Hepatocyte (in vitro differentiated cells): ENCODE measurements around the gene INPP5D. TPM values are rescaled to one million over a fixed set of nuclear protein-coding genes. Genes with fewer than 3 reads are reported as not detected.
"Not testable (repeated sequence)": the region's sequence is repeated elsewhere in the genome, so short reads cannot be mapped to it uniquely, and the experiment has no call there.

Experiments
- DNase-seq: peaks from one replicate; pipeline ENCODE4 v3.0.0-alpha.2; 2016; ENCODE audit warnings: low spot score
- H2AFZ ChIP-seq: fragments of 200-600 bp; sonication (generic); 2 replicates; pipeline ENCODE4 v1.6.0; 2016; ENCODE audit warnings: antibody characterized with exemption, mild to moderate bottlenecking
- H3K27ac ChIP-seq: fragments of 200-600 bp; sonication (generic); 2 replicates; pipeline ENCODE4 v1.5.1; 2016; ENCODE audit warnings: mild to moderate bottlenecking
- H3K27me3 ChIP-seq: fragments of 200-600 bp; sonication (generic); 2 replicates; pipeline ENCODE4 v1.6.1; 2016
- H3K36me3 ChIP-seq: fragments of 200-600 bp; sonication (generic); replicated peaks from 2 replicates; pipeline ENCODE4 v1.5.1; 2016; ENCODE audit warnings: low read depth; ENCODE audit not compliant: insufficient read depth
- H3K4me1 ChIP-seq: fragments of 200-600 bp; sonication (generic); 2 replicates; pipeline ENCODE4 v1.5.1; 2016; ENCODE audit warnings: mild to moderate bottlenecking, moderate library complexity; ENCODE audit not compliant: insufficient read depth
- H3K4me2 ChIP-seq: fragments of 200-600 bp; sonication (generic); 2 replicates; pipeline ENCODE4 v1.6.0; 2016
- H3K4me3 ChIP-seq: fragments of 200-600 bp; sonication (generic); 2 replicates; pipeline ENCODE4 v1.5.1; 2016; ENCODE audit warnings: mild to moderate bottlenecking
- H3K79me2 ChIP-seq: fragments of 200-600 bp; sonication (generic); 2 replicates; pipeline ENCODE4 v1.6.0; 2017; ENCODE audit warnings: mild to moderate bottlenecking
- H3K9me2 ChIP-seq: fragments of 200-600 bp; sonication (generic); replicated peaks from 2 replicates; pipeline ENCODE4 v1.6.0; 2017; ENCODE audit warnings: mild to moderate bottlenecking; ENCODE audit not compliant: insufficient read depth
- H3K9me3 ChIP-seq: fragments of 200-600 bp; sonication (generic); 2 replicates; pipeline ENCODE4 v1.5.1; 2016; ENCODE audit warnings: low read depth, mild to moderate bottlenecking
- H4K20me1 ChIP-seq: fragments of 200-600 bp; sonication (generic); 2 replicates; pipeline ENCODE4 v1.6.0; 2016; ENCODE audit warnings: mild to moderate bottlenecking; ENCODE audit not compliant: insufficient read depth, poor library complexity, severe bottlenecking
- CTCF ChIP-seq: fragments of 200-600 bp; sonication (generic); IDR thresholded peaks from 2 replicates; pipeline ENCODE4 v1.5.1; 2016; ENCODE audit warnings: antibody characterized with exemption, mild to moderate bottlenecking; ENCODE audit not compliant: poor library complexity
- EZH2 ChIP-seq: fragments of 200-600 bp; sonication (generic); IDR thresholded peaks from 2 replicates; pipeline ENCODE4 v1.6.1; 2016; ENCODE audit warnings: antibody characterized with exemption, mild to moderate bottlenecking, borderline replicate concordance
- EZH2phosphoT487 ChIP-seq: fragments of 200-600 bp; sonication (generic); IDR thresholded peaks from one replicate; pipeline ENCODE4 v1.6.1; 2018; ENCODE audit warnings: antibody characterized with exemption, mild to moderate bottlenecking, low read depth, moderate library complexity; ENCODE audit not compliant: unreplicated experiment, severe bottlenecking
- WGBS: methylation state at CpG from one replicate; pipeline ENCODE4 v1.1.6; 2016; ENCODE audit warnings: low lambda C conversion rate; ENCODE audit errors: missing lambda C conversion rate; 5-methylcytosine and 5-hydroxymethylcytosine counted together
- polyA plus RNA-seq: library from polyadenylated mRNA; unstranded; fragments of >200 nt; fragmentation: Nextera tagmentation; extraction: Ambion mirVana; gene quantifications from 2 replicates; pipeline ENCODE4 v1.2.1, GENCODE V29; 2016
- total RNA-seq: library from RNA; depleted of rRNA; stranded (reverse); fragments of >200 nt; gene quantifications from 2 replicates; pipeline ENCODE4 v1.2.3, GENCODE V29; 2014

Gene INPP5D
- total and polyA plus RNA-seq, 2 experiments from 2014 or later: 3.3 to 5.2 TPM

GRCh38 chr2:233049194-233049761 is 10.9 kb upstream of the INPP5D start:
- Histone ChIP-seq H2AFZ (no peak overlapping the region), H4K20me1 (no peaks in the 10 kb centered on the region), H3K27ac (no peak overlapping the region), H3K4me1 (no peaks in the 10 kb centered on the region), H3K4me2 (no peak overlapping the region), H3K36me3 (no peaks in the 10 kb centered on the region), H3K27me3 (peaks cover 8% of the 10 kb centered on the region), H3K4me3 (no peak overlapping the region), H3K79me2 (no peaks in the 10 kb centered on the region), H3K9me2 (no peaks in the 10 kb centered on the region), H3K9me3 (no peaks in the 10 kb centered on the region)
- WGBS: 53% methylated on average over 4 of the region's 4 CpGs
- no peak for DNase-seq
- no peak for TF ChIP-seq EZH2phosphoT487
- no peak for TF ChIP-seq CTCF
- TF ChIP-seq EZH2: no peak

- Histone ChIP-seq H3K9me3 (no peaks in the 10 kb centered on the region), H3K4me1 (no peaks in the 10 kb centered on the region), H3K4me2 (no peak overlapping the region), H3K27me3 (peaks cover 8% of the 10 kb centered on the region), H3K27ac (no peak overlapping the region), H3K36me3 (no peaks in the 10 kb centered on the region), H2AFZ (no peak overlapping the region), H3K9me2 (no peaks in the 10 kb centered on the region), H3K4me3 (no peak overlapping the region), H3K79me2 (no peaks in the 10 kb centered on the region), H4K20me1 (no peaks in the 10 kb centered on the region)
- 25% methylated on average over 24 of the region's 24 CpGs for WGBS
- no peak for DNase-seq
- TF ChIP-seq CTCF (no peak), EZH2phosphoT487 (no peak), EZH2 (no peak)
Measured at GRCh38 chr2:233051241-233052149, 8.6 kb upstream of the INPP5D start.

GRCh38 chr2:233052517-233052916 is 7.6 kb upstream of the INPP5D start:
- H4K20me1 ChIP-seq, H3K27ac ChIP-seq, H3K36me3 ChIP-seq, H3K4me2 ChIP-seq, DNase-seq, H3K9me3 ChIP-seq, H2AFZ ChIP-seq, H3K4me3 ChIP-seq, H3K4me1 ChIP-seq, H3K27me3 ChIP-seq, H3K9me2 ChIP-seq, H3K79me2 ChIP-seq: not testable (repeated sequence)
- WGBS: 97% methylated on average over 4 of the region's 4 CpGs
